Activated CD4-positive, alpha-beta T cell treated with anti-CD3 and anti-CD28 coated beads for 36 hours (primary cell): Measurements from ENCODE around the gene FARP1. TPM values are rescaled to one million over a fixed set of nuclear protein-coding genes. Genes with fewer than 3 reads are reported as not detected.

Experiments used
- ATAC-seq: fragments of 200-7000 bp; cut with Tn5 transposase; one replicate; pipeline ENCODE4 v1.10.0; 2021; ENCODE audit warnings: mild to moderate bottlenecking, moderate library complexity
- CTCF ChIA-PET: fragments of 350-600 bp; sonication (Branson Sonifier 250); formaldehyde crosslinking; loops from one replicate; lab custom pipeline; 2021; ENCODE audit warnings: antibody characterized with exemption; lab: Charles Lee
- POLR2A ChIA-PET: fragments of 350-600 bp; sonication (Branson Sonifier 250); formaldehyde crosslinking; loops from one replicate; lab custom pipeline; 2021; ENCODE audit warnings: antibody characterized with exemption, inconsistent platforms; lab: Charles Lee
- DNase-seq: peaks from one replicate; pipeline ENCODE4 v3.0.0-alpha.2; 2020
- H3K27ac Mint-ChIP-seq: one replicate; pipeline ENCODE4 v1.8.0; 2021; ENCODE audit warnings: mixed read lengths
- H3K27me3 Mint-ChIP-seq: one replicate; pipeline ENCODE4 v1.8.0; 2021; ENCODE audit warnings: mixed read lengths
- H3K36me3 Mint-ChIP-seq: one replicate; pipeline ENCODE4 v1.8.0; 2021; ENCODE audit warnings: low read depth, mixed read lengths
- H3K4me1 Mint-ChIP-seq: one replicate; pipeline ENCODE4 v1.8.0; 2021; ENCODE audit warnings: mixed read lengths
- H3K4me3 Mint-ChIP-seq: one replicate; pipeline ENCODE4 v1.8.0; 2021; ENCODE audit warnings: mild to moderate bottlenecking, moderate library complexity, mixed read lengths
- H3K9me3 Mint-ChIP-seq: one replicate; pipeline ENCODE4 v1.8.0; 2021; ENCODE audit warnings: low read depth, mixed read lengths
- intact Hi-C, 2 experiments: fragments of 100-400 bp; cut with DNase I in 1 of 2; cut with micrococcal nuclease in 1 of 2; formaldehyde crosslinking; loops; one replicate each; pipeline versions ENCODE4 v1.14.2 to v1.15.1; 2022 to 2024; cut with DNase I, micrococcal nuclease
- total RNA-seq, 2 experiments: library from RNA; stranded (reverse); gene quantifications; one replicate each; pipeline ENCODE4 v1.2.3, GENCODE V29; 2021

The FARP1 gene
- total RNA-seq, 2 experiments from 2014 or later = 0.25 to 0.40 TPM

- ATAC-seq (no peak), DNase-seq (no peak)
- Mint-ChIP-seq H3K27ac (no peak overlapping the region), H3K27me3 (peaks cover 2% of the 10 kb centered on the region), H3K4me3 (no peak overlapping the region), H3K9me3 (no peaks in the 10 kb centered on the region), H3K4me1 (no peaks in the 10 kb centered on the region), H3K36me3 (no peaks in the 10 kb centered on the region)
- ChIA-PET POLR2A (no interaction called here), CTCF (no interaction called here)
- intact Hi-C loops = no loop called here
Observed at GRCh38 chr13:98240135-98240534, 97.2 kb downstream of the FARP1 start.

GRCh38 chr13:98240974-98241373 is 98.1 kb downstream of the FARP1 start:
- Mint-ChIP-seq H3K27ac (no peak overlapping the region), H3K9me3 (no peaks in the 10 kb centered on the region), H3K36me3 (no peaks in the 10 kb centered on the region), H3K27me3 (peaks cover 2% of the 10 kb centered on the region), H3K4me1 (no peaks in the 10 kb centered on the region), H3K4me3 (no peak overlapping the region)
- ATAC-seq (no peak), DNase-seq (no peak)
- intact Hi-C loops = no loop called here
- POLR2A ChIA-PET = no interaction called here
- CTCF ChIA-PET = no interaction called here

GRCh38 chr13:98241976-98242375 is 99.1 kb downstream of the FARP1 start:
- Mint-ChIP-seq H3K4me3 (no peak overlapping the region), H3K4me1 (no peaks in the 10 kb centered on the region), H3K27ac (no peak overlapping the region), H3K9me3 (no peaks in the 10 kb centered on the region), H3K27me3 (peaks cover 2% of the 10 kb centered on the region), H3K36me3 (no peaks in the 10 kb centered on the region)
- CTCF ChIA-PET = no interaction called here
- no peak for DNase-seq
- ATAC-seq = no peak
- POLR2A ChIA-PET = no interaction called here
- intact Hi-C loops = no loop called here

- ATAC-seq = no peak
- Mint-ChIP-seq H3K27me3 (peaks cover 4% of the 10 kb centered on the region), H3K36me3 (no peaks in the 10 kb centered on the region), H3K4me1 (no peaks in the 10 kb centered on the region), H3K9me3 (no peaks in the 10 kb centered on the region), H3K4me3 (no peak overlapping the region), H3K27ac (no peak overlapping the region)
- no peak for DNase-seq
- ChIA-PET POLR2A (no interaction called here), CTCF (no interaction called here)
- intact Hi-C loops = no loop called here
Observed at GRCh38 chr13:98242403-98242802, 99.5 kb downstream of the FARP1 start.

- CTCF ChIA-PET = no interaction called here
- Mint-ChIP-seq H3K4me1 (no peaks in the 10 kb centered on the region), H3K27me3 (peaks cover 6% of the 10 kb centered on the region), H3K36me3 (no peaks in the 10 kb centered on the region), H3K4me3 (no peak overlapping the region), H3K27ac (no peak overlapping the region), H3K9me3 (no peaks in the 10 kb centered on the region)
- DNase-seq (no peak), ATAC-seq (no peak)
- intact Hi-C loops = no loop called here
- POLR2A ChIA-PET = no interaction called here
Observed at GRCh38 chr13:98243929-98244272, 101.0 kb downstream of the FARP1 start.

- H3K27me3 Mint-ChIP-seq = peaks cover 6% of the 10 kb centered on the region
- ChIA-PET POLR2A (no interaction called here), CTCF (interaction anchor here (0.5 to 0.7 kb wide), 2 partner anchors 391 to 426 kb away, joined by 3 read pairs; no protein-coding TSS in a partner anchor)
- H3K9me3 Mint-ChIP-seq = no peaks in the 10 kb centered on the region
- H3K27ac Mint-ChIP-seq = no peak overlapping the region
- H3K4me1 Mint-ChIP-seq = no peaks in the 10 kb centered on the region
- H3K4me3 Mint-ChIP-seq = no peak overlapping the region
- ATAC-seq (no peak), DNase-seq (no peak)
- H3K36me3 Mint-ChIP-seq = no peaks in the 10 kb centered on the region
- intact Hi-C loops = no loop called here
Observed at GRCh38 chr13:98246538-98247172, 103.8 kb downstream of the FARP1 start.

- no peak overlapping the region for H3K4me3 Mint-ChIP-seq
- no peak for DNase-seq
- no peak for ATAC-seq
- no peaks in the 10 kb centered on the region for H3K4me1 Mint-ChIP-seq
- CTCF ChIA-PET = no interaction called here
- H3K36me3 Mint-ChIP-seq = no peaks in the 10 kb centered on the region
- no peak overlapping the region for H3K27ac Mint-ChIP-seq
- no peaks in the 10 kb centered on the region for H3K9me3 Mint-ChIP-seq
- H3K27me3 Mint-ChIP-seq = peaks cover 6% of the 10 kb centered on the region
- POLR2A ChIA-PET = no interaction called here
- intact Hi-C loops = no loop called here
Observed at GRCh38 chr13:98251708-98252107, 108.8 kb downstream of the FARP1 start.

- CTCF ChIA-PET = interaction anchor here (0.6 to 0.7 kb wide), 2 partner anchors 38 to 1586 kb away, joined by 3 read pairs; no protein-coding TSS in a partner anchor
Observed at GRCh38 chr13:98252931-98253470, 110.1 kb downstream of the FARP1 start.

GRCh38 chr13:98253526-98253925 is 110.6 kb downstream of the FARP1 start:
- intact Hi-C loops = no loop called here
- H3K27ac Mint-ChIP-seq = no peak overlapping the region
- peaks cover 3% of the 10 kb centered on the region for H3K27me3 Mint-ChIP-seq
- no peaks in the 10 kb centered on the region for H3K9me3 Mint-ChIP-seq
- H3K4me3 Mint-ChIP-seq = no peak overlapping the region
- H3K36me3 Mint-ChIP-seq = no peaks in the 10 kb centered on the region
- H3K4me1 Mint-ChIP-seq = no peaks in the 10 kb centered on the region
- no peak for ATAC-seq
- CTCF ChIA-PET = interaction anchor here (0.7 kb wide), 1 partner anchor 1585 kb away, joined by 3 read pairs; no protein-coding TSS in a partner anchor
- POLR2A ChIA-PET = no interaction called here
- DNase-seq = no peak

More at GRCh38 chr13:98252931-98253470, 110.1 kb downstream of the FARP1 start:
- H3K4me1 Mint-ChIP-seq = no peaks in the 10 kb centered on the region
- H3K9me3 Mint-ChIP-seq = no peaks in the 10 kb centered on the region
- no peaks in the 10 kb centered on the region for H3K36me3 Mint-ChIP-seq
- intact Hi-C loops = no loop called here
- H3K27ac Mint-ChIP-seq = no peak overlapping the region
- no peak overlapping the region for H3K4me3 Mint-ChIP-seq
- peaks cover 3% of the 10 kb centered on the region for H3K27me3 Mint-ChIP-seq
- DNase-seq = no peak
- POLR2A ChIA-PET = no interaction called here
- ATAC-seq = no peak

- ATAC-seq = no peak
- no peaks in the 10 kb centered on the region for H3K4me1 Mint-ChIP-seq
- H3K4me3 Mint-ChIP-seq = no peak overlapping the region
- no peak for DNase-seq
- no peaks in the 10 kb centered on the region for H3K36me3 Mint-ChIP-seq
- POLR2A ChIA-PET = no interaction called here
- no peak overlapping the region for H3K27ac Mint-ChIP-seq
- no peaks in the 10 kb centered on the region for H3K9me3 Mint-ChIP-seq
- CTCF ChIA-PET = interaction anchor here (1.1 kb wide), 1 partner anchor 48 kb away, joined by 3 read pairs; no protein-coding TSS in a partner anchor
- intact Hi-C loops = no loop called here
- no peaks in the 10 kb centered on the region for H3K27me3 Mint-ChIP-seq
Observed at GRCh38 chr13:98254513-98254912, 111.6 kb downstream of the FARP1 start.

GRCh38 chr13:98258226-98258625 is 115.3 kb downstream of the FARP1 start:
- no peaks in the 10 kb centered on the region for H3K36me3 Mint-ChIP-seq
- CTCF ChIA-PET = no interaction called here
- no peak overlapping the region for H3K27ac Mint-ChIP-seq
- H3K4me1 Mint-ChIP-seq = no peaks in the 10 kb centered on the region
- no peak for ATAC-seq
- POLR2A ChIA-PET = no interaction called here
- no peak for DNase-seq
- no peak overlapping the region for H3K4me3 Mint-ChIP-seq
- no peaks in the 10 kb centered on the region for H3K9me3 Mint-ChIP-seq
- H3K27me3 Mint-ChIP-seq = no peaks in the 10 kb centered on the region
- intact Hi-C loops = no loop called here

- intact Hi-C loops = no loop called here
- ChIA-PET POLR2A (no interaction called here), CTCF (no interaction called here)
- no peak for DNase-seq
- H3K4me3 Mint-ChIP-seq = no peak overlapping the region
- ATAC-seq = no peak
- no peaks in the 10 kb centered on the region for H3K27me3 Mint-ChIP-seq
- no peaks in the 10 kb centered on the region for H3K4me1 Mint-ChIP-seq
- no peak overlapping the region for H3K27ac Mint-ChIP-seq
- no peaks in the 10 kb centered on the region for H3K36me3 Mint-ChIP-seq
- no peaks in the 10 kb centered on the region for H3K9me3 Mint-ChIP-seq
Observed at GRCh38 chr13:98260357-98261164, 117.7 kb downstream of the FARP1 start.
